Activated CD4-positive, CD25-positive, alpha-beta regulatory T cell treated with anti-CD3 and anti-CD28 coated beads, Interleukin-2, amount 50 U/mL, for 72 hours (primary cell): ENCODE results near the gene PRICKLE1.

ENCODE experiments used
- DNase-seq: peaks from one replicate; pipeline ENCODE4 v3.0.0; 2021

The PRICKLE1 gene

GRCh38 chr12:42588524-42589464 is 752 bp downstream of the PRICKLE1 start:
- no peak for DNase-seq

- DNase-seq, result no peak
Observed at GRCh38 chr12:42587601-42588523, 1.7 kb downstream of the PRICKLE1 start.

DNA sequence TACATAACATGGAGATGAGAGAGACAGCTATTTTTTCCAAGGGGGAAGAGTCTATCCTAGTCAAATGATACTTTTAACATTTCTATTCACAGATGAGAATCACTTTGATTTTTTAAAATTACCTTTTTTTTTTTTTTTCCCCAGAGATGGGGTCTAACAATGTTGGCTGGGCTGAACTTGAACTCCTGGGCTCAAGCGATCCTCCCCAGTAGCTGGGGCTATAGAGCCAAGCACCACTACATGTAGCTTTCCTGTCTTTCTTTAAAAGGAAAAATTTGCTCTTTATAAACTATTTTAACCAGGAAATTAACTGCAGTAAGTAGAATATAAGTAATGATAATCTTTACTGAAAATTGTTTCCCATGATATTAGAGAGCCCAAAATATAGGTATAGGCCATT is 3.3 kb downstream of the PRICKLE1 start:
- DNase-seq, result no peak

GRCh38 chr12:42585841-42586216 is 3.7 kb downstream of the PRICKLE1 start:
- DNase-seq, result no peak

GRCh38 chr12:42585154-42585840 is 4.2 kb downstream of the PRICKLE1 start:
- DNase-seq, result no peak

- no peak for DNase-seq
Observed at GRCh38 chr12:42584651-42585111, 4.9 kb downstream of the PRICKLE1 start.

GRCh38 chr12:42583016-42583415 is 6.5 kb downstream of the PRICKLE1 start:
- no peak for DNase-seq

- no peak for DNase-seq
Observed at GRCh38 chr12:42582498-42582897, 7.0 kb downstream of the PRICKLE1 start.

- DNase-seq, result no peak
Observed at GRCh38 chr12:42582050-42582449, 7.5 kb downstream of the PRICKLE1 start.

- DNase-seq, result no peak
Observed at GRCh38 chr12:42576374-42576773, 13.2 kb downstream of the PRICKLE1 start.

GRCh38 chr12:42575717-42576116 is 13.8 kb downstream of the PRICKLE1 start:
- no peak for DNase-seq

GRCh38 chr12:42574851-42575266 is 14.7 kb downstream of the PRICKLE1 start:
- no peak for DNase-seq

DNA sequence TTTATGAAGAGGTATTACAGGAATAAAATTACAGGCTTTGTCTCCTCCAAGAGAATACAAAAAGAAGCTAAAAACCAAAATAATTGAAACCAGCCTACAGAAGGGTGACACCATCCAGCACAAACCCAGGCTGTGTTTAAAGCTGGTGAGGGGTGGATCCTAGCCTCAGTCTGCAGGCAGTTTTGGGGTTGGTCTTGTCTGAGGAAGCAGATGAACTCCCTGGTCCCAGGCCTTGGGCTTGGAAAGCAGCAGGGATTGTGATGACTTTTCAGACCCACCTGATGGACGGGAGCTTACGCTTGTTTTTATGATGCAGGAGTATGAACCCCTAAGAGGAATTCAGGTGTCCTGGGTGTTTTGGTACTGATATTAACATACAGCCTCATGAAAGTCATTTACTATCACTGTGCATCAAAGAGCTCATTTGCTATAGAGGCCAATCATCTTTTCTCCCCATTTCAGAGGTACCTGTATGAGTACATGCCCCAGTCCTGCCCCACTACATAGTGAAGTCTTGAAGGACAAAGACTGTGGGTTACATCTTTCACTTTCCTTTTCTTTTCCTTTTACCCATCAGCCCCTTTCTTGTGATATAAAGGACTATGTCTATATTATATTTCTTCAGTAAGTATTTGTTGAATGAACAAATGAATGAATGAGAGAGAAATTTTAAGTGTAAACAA is 18.1 kb downstream of the PRICKLE1 start:
- DNase-seq, result no peak

DNA sequence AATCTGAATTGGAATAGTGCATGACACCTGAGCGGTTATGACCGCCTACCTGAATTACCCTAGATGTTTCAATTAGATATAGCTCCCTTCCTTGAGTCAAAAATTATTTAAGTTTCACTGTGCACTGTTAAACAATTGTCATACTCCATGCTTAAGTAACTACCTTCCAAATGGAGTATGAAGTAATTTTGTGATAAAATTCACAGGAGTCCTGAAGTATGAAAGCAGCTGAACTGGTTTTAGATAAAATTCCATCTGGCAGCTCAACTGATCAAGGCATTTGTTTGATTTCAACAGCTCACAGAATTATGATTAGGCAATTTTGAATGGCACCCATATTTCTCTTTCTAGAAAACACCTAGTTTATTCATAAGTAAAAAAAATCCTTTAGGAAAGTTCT is 19.5 kb downstream of the PRICKLE1 start:
- DNase-seq, result no peak

GRCh38 chr12:42568952-42569915 is 20.3 kb downstream of the PRICKLE1 start:
- no peak for DNase-seq

DNA sequence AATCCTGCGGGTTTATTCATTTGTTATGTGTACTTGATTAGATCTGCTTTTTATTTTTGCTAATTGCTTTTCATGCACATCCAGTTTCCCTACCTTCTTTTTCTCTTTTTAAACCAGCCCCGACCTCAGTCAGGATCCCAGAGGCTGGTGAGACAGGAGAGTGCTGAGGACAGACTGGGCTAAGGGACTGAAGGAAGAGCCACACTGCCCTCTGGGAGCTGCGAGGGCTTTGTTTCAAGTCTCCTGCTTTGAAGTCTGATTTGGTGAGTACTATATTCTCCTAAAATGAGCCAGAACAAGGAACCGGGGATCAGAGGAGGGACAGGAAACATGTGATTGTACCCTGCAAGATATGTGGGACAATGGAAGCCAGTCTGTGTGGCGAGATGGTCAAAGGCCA is 23.9 kb downstream of the PRICKLE1 start:
- DNase-seq, result no peak

- no peak for DNase-seq
Observed at GRCh38 chr12:42564996-42565395, 24.6 kb downstream of the PRICKLE1 start.

DNA sequence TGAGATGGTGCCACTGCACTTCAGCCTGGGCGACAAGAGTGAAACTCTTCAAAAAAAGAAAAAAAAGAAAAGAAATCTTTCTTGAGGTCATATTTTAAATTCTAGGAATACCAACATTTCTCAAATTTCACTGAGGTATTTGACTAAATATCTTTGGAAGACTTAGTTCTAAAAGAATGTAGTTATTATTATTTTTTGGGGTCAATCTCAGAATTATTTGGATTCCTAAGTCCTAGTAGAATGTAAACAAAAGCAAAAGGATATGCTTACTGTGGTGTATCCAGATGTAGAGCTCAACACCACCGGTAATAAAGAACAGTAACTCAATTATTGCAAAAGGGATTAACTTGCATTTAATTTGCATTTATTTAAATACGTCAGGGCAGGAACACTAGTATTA is 25.0 kb downstream of the PRICKLE1 start:
- no peak for DNase-seq

DNA sequence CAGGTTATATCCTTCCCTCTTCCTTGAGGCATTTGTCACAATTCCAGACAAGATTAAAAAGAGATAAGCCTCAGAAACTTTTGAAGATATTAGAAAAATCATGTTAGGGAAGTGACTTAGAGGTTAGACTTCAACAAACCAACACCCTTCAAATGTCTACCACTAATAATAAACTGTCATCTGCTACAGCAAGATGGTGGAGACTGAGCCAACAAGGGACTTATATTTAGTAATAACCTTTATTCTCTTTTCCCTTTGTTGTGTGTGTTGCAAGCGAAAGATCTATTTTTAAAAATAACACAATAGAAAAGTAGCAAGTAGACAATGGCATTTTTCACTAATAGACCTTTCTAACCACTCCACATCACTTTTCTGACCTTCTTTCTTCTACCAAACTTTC is 28.6 kb downstream of the PRICKLE1 start:
- DNase-seq, result no peak

GRCh38 chr12:42557586-42558172 is 31.9 kb downstream of the PRICKLE1 start:
- DNase-seq, result no peak

GRCh38 chr12:42556917-42557316 is 32.6 kb downstream of the PRICKLE1 start:
- DNase-seq, result no peak
